IPS-18a (cell line): ENCODE results near the gene ELMOD1.

ENCODE experiments used
- H3K27ac ChIP-seq: one replicate; pipeline ENCODE4 v1.5.1; 2013; ENCODE audit warnings: low read length
- H3K27me3 ChIP-seq: one replicate; pipeline ENCODE4 v1.6.1; 2013; ENCODE audit warnings: mild to moderate bottlenecking, low read length; ENCODE audit not compliant: control insufficient read depth, insufficient read depth
- H3K36me3 ChIP-seq: one replicate; pipeline ENCODE4 v1.6.1; 2013; ENCODE audit warnings: low read depth, low read length; ENCODE audit not compliant: control insufficient read depth
- H3K4me1 ChIP-seq: one replicate; pipeline ENCODE4 v1.6.1; 2013; ENCODE audit warnings: low read depth, low read length; ENCODE audit not compliant: control insufficient read depth
- H3K4me3 ChIP-seq: one replicate; pipeline ENCODE4 v1.5.1; 2013; ENCODE audit warnings: low read length
- H3K9ac ChIP-seq: one replicate; pipeline ENCODE4 v1.6.1; 2013; ENCODE audit warnings: mild to moderate bottlenecking, low read length, moderate library complexity
- H3K9me3 ChIP-seq: one replicate; pipeline ENCODE4 v1.6.1; 2013; ENCODE audit warnings: low read depth, low read length; ENCODE audit not compliant: control insufficient read depth

The ELMOD1 gene

DNA sequence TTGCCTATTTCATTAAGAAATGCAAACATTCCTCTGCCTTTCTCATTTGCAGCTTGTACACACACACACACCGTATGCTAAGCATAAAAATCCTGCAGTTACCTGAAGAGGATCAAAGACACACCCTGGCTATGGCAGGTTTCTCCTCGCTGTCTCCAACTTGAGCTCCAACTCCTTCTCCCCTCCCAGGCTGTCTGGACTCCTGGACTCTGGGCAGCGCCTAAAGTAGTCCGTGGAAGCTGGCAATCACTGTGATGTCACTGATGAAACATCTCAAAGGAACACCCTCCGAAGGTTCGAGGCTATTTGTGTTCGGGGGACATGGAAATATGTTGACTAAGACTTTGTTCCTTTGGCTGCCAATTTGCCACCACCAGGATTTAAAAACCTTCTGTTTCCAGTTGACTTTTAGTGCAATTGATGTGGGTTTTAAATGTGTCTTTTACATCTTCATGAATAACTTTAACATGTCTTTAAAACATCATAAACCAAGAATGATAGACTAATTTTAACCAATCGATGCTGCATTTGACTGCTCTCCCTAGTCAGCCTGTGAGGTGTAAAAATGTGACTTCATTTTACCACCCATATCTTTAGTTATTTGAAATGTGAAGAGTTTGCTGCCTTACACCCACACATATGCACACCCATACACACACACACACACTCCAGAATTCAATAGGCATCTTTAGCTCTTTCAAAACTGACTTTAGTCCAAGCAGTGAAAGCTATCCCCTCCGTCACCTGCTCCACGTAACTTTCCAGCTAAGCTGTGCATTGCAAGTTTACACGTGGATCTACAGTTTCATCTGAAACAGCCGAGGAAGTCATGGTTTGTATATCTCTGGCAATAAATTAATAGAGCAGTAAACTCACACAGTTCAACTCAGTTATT is 121.2 kb downstream of the ELMOD1 start, which contains the start of gene SLN:
SLN (minus strand) TSS at position 196 of the 895 bp plus-strand sequence.
- no peaks in the 10 kb centered on the region for H3K27me3 ChIP-seq
- H3K9ac ChIP-seq, result no peak within 1 kb of the TSS
- H3K9me3 ChIP-seq, result no peaks in the 10 kb centered on the region
- H3K4me1 ChIP-seq, result peaks cover 15% of the 10 kb centered on the region
- H3K4me3 ChIP-seq, result no peak within 1 kb of the TSS
- H3K36me3 ChIP-seq, result no peaks in the 10 kb centered on the region
- no peak within 1 kb of the TSS for H3K27ac ChIP-seq

DNA sequence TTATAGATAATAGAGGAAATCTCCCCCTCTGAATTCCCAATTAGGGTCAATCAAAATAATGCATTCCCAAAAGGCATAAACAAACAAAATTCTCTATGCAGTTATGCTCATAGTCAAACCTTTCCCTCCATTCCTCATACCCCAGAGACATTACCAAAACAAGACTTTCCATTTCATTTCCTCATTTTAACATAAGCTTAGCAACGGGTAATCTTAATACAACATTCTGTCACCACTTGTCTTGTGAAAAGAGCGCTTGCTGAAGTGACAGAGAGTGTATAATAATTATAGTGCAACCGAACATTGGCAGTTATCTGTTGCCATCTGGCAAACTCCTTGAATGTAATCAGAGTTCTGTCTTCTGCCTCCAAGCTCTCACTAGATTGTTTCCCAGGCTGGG is 122.1 kb downstream of the ELMOD1 start:
- H3K27me3 ChIP-seq, result no peaks in the 10 kb centered on the region

More for the DNA sequence above, 122.1 kb downstream of the ELMOD1 start:
- Histone ChIP-seq H3K4me3 (no peak overlapping the region), H3K9ac (no peak overlapping the region), H3K9me3 (no peaks in the 10 kb centered on the region), H3K36me3 (no peaks in the 10 kb centered on the region), H3K4me1 (peaks cover 6% of the 10 kb centered on the region), H3K27ac (no peak overlapping the region)
